ENCODE data around the gene ERC2.

Gene ERC2

GRCh38 chr3:55965776-55966175 lies 502.5 kb downstream of the ERC2 start:
- FAIRE-seq: no peak

- no peak for FAIRE-seq
Observed at GRCh38 chr3:55964491-55964985, 503.7 kb downstream of the ERC2 start.

GRCh38 chr3:55963601-55964000 lies 504.7 kb downstream of the ERC2 start:
- FAIRE-seq: no peak

GRCh38 chr3:55959471-55960080 lies 508.7 kb downstream of the ERC2 start:
- no peak for FAIRE-seq

- no peak for FAIRE-seq
Observed at GRCh38 chr3:55958605-55959004, 509.7 kb downstream of the ERC2 start.

- FAIRE-seq: no peak
Observed at GRCh38 chr3:55955891-55956477, 512.3 kb downstream of the ERC2 start.

- no peak for FAIRE-seq
Observed at GRCh38 chr3:55951388-55951787, 516.9 kb downstream of the ERC2 start.

GRCh38 chr3:55947406-55947805 lies 520.9 kb downstream of the ERC2 start:
- FAIRE-seq: no peak

- no peak for FAIRE-seq
Observed at GRCh38 chr3:55946574-55947160, 521.6 kb downstream of the ERC2 start.

- no peak for FAIRE-seq
Observed at GRCh38 chr3:55942868-55943267, 525.4 kb downstream of the ERC2 start.

- FAIRE-seq: no peak
Observed at GRCh38 chr3:55939287-55939686, 529.0 kb downstream of the ERC2 start.

- no peak for FAIRE-seq
Observed at GRCh38 chr3:55937301-55937700, 531.0 kb downstream of the ERC2 start.

- no peak for FAIRE-seq
Observed at GRCh38 chr3:55936549-55937052, 531.7 kb downstream of the ERC2 start.

- no peak for FAIRE-seq
Observed at GRCh38 chr3:55935241-55935640, 533.0 kb downstream of the ERC2 start.

GRCh38 chr3:55934771-55935170 lies 533.5 kb downstream of the ERC2 start:
- no peak for FAIRE-seq

- no peak for FAIRE-seq
Observed at GRCh38 chr3:55929154-55929869, 539.0 kb downstream of the ERC2 start.

- no peak for FAIRE-seq
Observed at GRCh38 chr3:55923626-55924025, 544.6 kb downstream of the ERC2 start.

GRCh38 chr3:55923207-55923606 lies 545.1 kb downstream of the ERC2 start:
- peak; percentile 33 for FAIRE-seq

- FAIRE-seq: no peak
Observed at GRCh38 chr3:55912880-55913279, 555.4 kb downstream of the ERC2 start.

- no peak for FAIRE-seq
Observed at GRCh38 chr3:55911266-55911665, 557.0 kb downstream of the ERC2 start.

GRCh38 chr3:55910543-55910942 lies 557.7 kb downstream of the ERC2 start:
- no peak for FAIRE-seq

- no peak for FAIRE-seq
Observed at GRCh38 chr3:55909373-55909772, 558.9 kb downstream of the ERC2 start.

- no peak for FAIRE-seq
Observed at GRCh38 chr3:55907616-55908015, 560.7 kb downstream of the ERC2 start.

- FAIRE-seq: no peak
Observed at GRCh38 chr3:55906896-55907295, 561.4 kb downstream of the ERC2 start.

Data from colon (tissue), 2 donors.